KMS-11 (cell line): ENCODE measurements around the gene CPA4.

Source experiments
- H2AFZ ChIP-seq: fragments of 200-600 bp; sonication (generic); 2 replicates; pipeline ENCODE4 v1.6.1; 2016; ENCODE audit warnings: antibody characterized with exemption, mixed run types, low read depth
- H3K27ac ChIP-seq: fragments of 200-600 bp; sonication (generic); 2 replicates; pipeline ENCODE4 v1.6.1; 2016; ENCODE audit warnings: mild to moderate bottlenecking, mixed run types
- H3K27me3 ChIP-seq: fragments of 200-600 bp; sonication (generic); 2 replicates; pipeline ENCODE4 v1.6.1; 2017; ENCODE audit warnings: mild to moderate bottlenecking, low read depth, mixed run types, moderate library complexity; ENCODE audit not compliant: insufficient read depth
- H3K36me3 ChIP-seq: fragments of 200-600 bp; sonication (generic); 2 replicates; pipeline ENCODE4 v1.6.1; 2017; ENCODE audit warnings: mild to moderate bottlenecking, mixed run types; ENCODE audit not compliant: insufficient read depth
- H3K4me1 ChIP-seq: fragments of 200-600 bp; sonication (generic); 2 replicates; pipeline ENCODE4 v1.6.1; 2016; ENCODE audit warnings: mild to moderate bottlenecking, low read depth, mixed run types; ENCODE audit not compliant: poor library complexity, severe bottlenecking
- H3K4me2 ChIP-seq: fragments of 200-600 bp; sonication (generic); 2 replicates; pipeline ENCODE4 v1.7.0; 2016; ENCODE audit warnings: mild to moderate bottlenecking, mixed run types
- H3K4me3 ChIP-seq: fragments of 200-600 bp; sonication (generic); IDR thresholded peaks from 2 replicates; pipeline ENCODE4 v1.6.1; 2017; ENCODE audit warnings: low read depth, low read length, mixed read lengths; ENCODE audit not compliant: insufficient read depth
- H3K79me2 ChIP-seq: fragments of 200-600 bp; sonication (generic); 2 replicates; pipeline ENCODE4 v1.6.1; 2016; ENCODE audit warnings: low read depth, mixed run types; ENCODE audit not compliant: insufficient read depth
- H3K9ac ChIP-seq: fragments of 200-600 bp; sonication (generic); 2 replicates; pipeline ENCODE4 v1.6.1; 2016; ENCODE audit warnings: mild to moderate bottlenecking, mixed run types
- H4K20me1 ChIP-seq: fragments of 200-600 bp; sonication (generic); 2 replicates; pipeline ENCODE4 v1.6.1; 2016; ENCODE audit warnings: mild to moderate bottlenecking, mixed run types; ENCODE audit not compliant: insufficient read depth
- TF ChIP-seq, protein P1 (sequence below): fragments of 200-600 bp; sonication (generic); conservative IDR thresholded peaks from 2 replicates; pipeline ENCODE4 v1.6.1; 2017; ENCODE audit warnings: low read depth, mild to moderate bottlenecking, antibody characterized with exemption, low read length, moderate library complexity, mixed read lengths

The CPA4 gene

DNA sequence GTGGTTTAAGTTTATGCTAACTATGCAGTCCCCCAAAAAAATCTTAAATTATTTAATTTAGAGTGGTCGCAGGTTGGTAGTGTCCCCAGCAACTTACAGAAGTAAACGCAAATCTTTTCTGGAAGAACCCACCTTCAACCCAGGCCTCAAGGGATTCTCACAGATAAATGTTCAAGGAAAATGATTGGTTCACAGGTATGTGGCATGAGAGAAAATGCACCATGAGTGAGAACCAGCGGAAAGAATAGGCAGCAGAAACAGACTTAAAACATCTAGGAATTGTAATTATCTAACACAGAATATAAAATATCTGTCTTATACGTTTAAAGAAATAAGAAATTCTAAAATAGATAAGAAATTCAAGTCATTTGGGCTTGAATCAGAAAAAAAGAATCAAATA is 48.9 kb downstream of the CPA4 start:
- Histone ChIP-seq H3K4me2 (no peak overlapping the region), H3K4me3 (no peak overlapping the region), H2AFZ (no peak overlapping the region), H4K20me1 (no peaks in the 10 kb centered on the region), H3K27ac (no peak overlapping the region), H3K36me3 (no peaks in the 10 kb centered on the region), H3K9ac (no peak overlapping the region), H3K79me2 (no peaks in the 10 kb centered on the region), H3K4me1 (no peaks in the 10 kb centered on the region), H3K27me3 (no peaks in the 10 kb centered on the region)
- TF ChIP-seq, protein P1, sequence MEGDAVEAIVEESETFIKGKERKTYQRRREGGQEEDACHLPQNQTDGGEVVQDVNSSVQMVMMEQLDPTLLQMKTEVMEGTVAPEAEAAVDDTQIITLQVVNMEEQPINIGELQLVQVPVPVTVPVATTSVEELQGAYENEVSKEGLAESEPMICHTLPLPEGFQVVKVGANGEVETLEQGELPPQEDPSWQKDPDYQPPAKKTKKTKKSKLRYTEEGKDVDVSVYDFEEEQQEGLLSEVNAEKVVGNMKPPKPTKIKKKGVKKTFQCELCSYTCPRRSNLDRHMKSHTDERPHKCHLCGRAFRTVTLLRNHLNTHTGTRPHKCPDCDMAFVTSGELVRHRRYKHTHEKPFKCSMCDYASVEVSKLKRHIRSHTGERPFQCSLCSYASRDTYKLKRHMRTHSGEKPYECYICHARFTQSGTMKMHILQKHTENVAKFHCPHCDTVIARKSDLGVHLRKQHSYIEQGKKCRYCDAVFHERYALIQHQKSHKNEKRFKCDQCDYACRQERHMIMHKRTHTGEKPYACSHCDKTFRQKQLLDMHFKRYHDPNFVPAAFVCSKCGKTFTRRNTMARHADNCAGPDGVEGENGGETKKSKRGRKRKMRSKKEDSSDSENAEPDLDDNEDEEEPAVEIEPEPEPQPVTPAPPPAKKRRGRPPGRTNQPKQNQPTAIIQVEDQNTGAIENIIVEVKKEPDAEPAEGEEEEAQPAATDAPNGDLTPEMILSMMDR, result no peak

DNA sequence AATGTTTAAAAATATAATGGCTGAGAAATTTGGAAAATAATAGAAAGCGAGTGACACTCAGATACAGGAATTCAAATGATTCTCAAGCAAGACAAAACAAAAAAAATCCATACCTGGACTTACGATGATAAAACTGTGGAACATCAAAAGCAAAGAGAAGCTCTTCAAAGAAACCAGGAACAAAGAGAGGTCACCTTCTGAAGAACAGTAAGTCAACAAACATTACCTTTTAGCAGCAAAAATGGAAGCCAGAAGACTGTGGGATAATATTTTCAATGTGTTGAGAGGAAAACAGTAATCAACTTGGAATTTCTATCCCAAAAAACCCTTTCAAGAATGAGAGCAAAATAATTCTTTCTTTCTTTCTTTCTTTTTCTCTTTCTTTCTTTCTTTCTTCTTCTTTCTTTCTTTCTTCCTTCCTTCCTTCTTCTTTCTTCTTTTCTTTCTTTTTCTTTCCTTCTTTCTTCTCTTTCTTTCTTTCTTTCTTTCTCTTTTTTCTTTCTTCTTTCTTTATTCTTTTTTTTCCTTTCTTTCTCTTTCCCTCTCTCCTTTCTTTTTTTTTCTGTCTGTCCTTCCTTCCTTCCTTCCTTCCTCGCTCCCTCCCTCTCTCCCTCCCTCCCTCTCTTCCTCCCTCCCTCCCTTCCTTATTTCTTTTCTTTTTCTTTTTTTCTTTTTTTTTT is 49.9 kb downstream of the CPA4 start:
- H4K20me1 ChIP-seq, result no peaks in the 10 kb centered on the region
- TF ChIP-seq, protein P1, result no peak
- no peak overlapping the region for H3K27ac ChIP-seq
- no peaks in the 10 kb centered on the region for H3K36me3 ChIP-seq
- no peak overlapping the region for H3K4me3 ChIP-seq
- no peaks in the 10 kb centered on the region for H3K79me2 ChIP-seq
- H3K9ac ChIP-seq, result no peak overlapping the region
- H2AFZ ChIP-seq, result no peak overlapping the region
- no peaks in the 10 kb centered on the region for H3K27me3 ChIP-seq
- no peaks in the 10 kb centered on the region for H3K4me1 ChIP-seq
- H3K4me2 ChIP-seq, result no peak overlapping the region

- Histone ChIP-seq H3K27ac (no peak within 1 kb of the TSS), H3K36me3 (no peaks in the 10 kb centered on the region), H3K4me2 (no peak within 1 kb of the TSS), H3K4me1 (no peaks in the 10 kb centered on the region), H2AFZ (no peak within 1 kb of the TSS), H3K27me3 (no peaks in the 10 kb centered on the region), H4K20me1 (no peaks in the 10 kb centered on the region), H3K79me2 (no peaks in the 10 kb centered on the region), H3K9ac (no peak within 1 kb of the TSS), H3K4me3 (no peak within 1 kb of the TSS)
- TF ChIP-seq, protein P1, result no peak
These were observed 51.4 kb downstream of the CPA4 start, which contains the start of gene CPA5 for GRCh38 chr7:130344271-130344866. Gene CPA5, plus strand, starts transcription at chr7:130344816. Its CDS starts 1,670 bp downstream, at chr7:130346486.

GRCh38 chr7:130345136-130345535 is 52.2 kb downstream of the CPA4 start:
- TF ChIP-seq, protein P1, result no peak
- Histone ChIP-seq H3K4me1 (no peaks in the 10 kb centered on the region), H2AFZ (no peak overlapping the region)

More at GRCh38 chr7:130345136-130345535, 52.2 kb downstream of the CPA4 start:
- Histone ChIP-seq H3K4me3 (no peak overlapping the region), H3K27ac (no peak overlapping the region), H3K27me3 (no peaks in the 10 kb centered on the region), H4K20me1 (no peaks in the 10 kb centered on the region), H3K36me3 (no peaks in the 10 kb centered on the region), H3K79me2 (no peaks in the 10 kb centered on the region), H3K9ac (no peak overlapping the region), H3K4me2 (no peak overlapping the region)
